Effector CD8-positive, alpha-beta T cell (primary cell): ENCODE data around the gene EFR3B.
"Not testable (repeated sequence)": the region's sequence is repeated elsewhere in the genome, so short reads cannot be mapped to it uniquely, and the experiment has no call there.

ENCODE experiments used
- DNase-seq: peaks from one replicate; lab custom pipeline; 2025; lab: John Stamatoyannopoulos, UW

The EFR3B gene

GRCh38 chr2:25150993-25151392 is 109.1 kb downstream of the EFR3B start:
- not testable (repeated sequence) for DNase-seq

- no peak for DNase-seq
These were observed 109.8 kb downstream of the EFR3B start for GRCh38 chr2:25151718-25152117.

GRCh38 chr2:25155401-25155800 is 113.5 kb downstream of the EFR3B start:
- DNase-seq: no peak

- no peak for DNase-seq
These were observed 116.4 kb downstream of the EFR3B start for GRCh38 chr2:25158096-25158852.

GRCh38 chr2:25159949-25160348 is 118.1 kb downstream of the EFR3B start:
- DNase-seq: no peak

- DNase-seq: no peak
These were observed 118.5 kb downstream of the EFR3B start for GRCh38 chr2:25160376-25160775.

GRCh38 chr2:25161055-25161781 is 119.3 kb downstream of the EFR3B start:
- DNase-seq: peak; percentile 43

- DNase-seq: not testable (repeated sequence)
These were observed 120.2 kb downstream of the EFR3B start for GRCh38 chr2:25162061-25162460.

GRCh38 chr2:25164561-25164960 is 122.7 kb downstream of the EFR3B start:
- DNase-seq: no peak

GRCh38 chr2:25165992-25166875 is 124.4 kb downstream of the EFR3B start:
- no peak for DNase-seq

GRCh38 chr2:25168256-25169072 is 126.6 kb downstream of the EFR3B start, which contains the start of gene POMC:
POMC (minus strand) TSS chr2:25168580; CDS start chr2:25164772, 3,808 bp downstream.
- DNase-seq: no peak

- DNase-seq: no peak
These were observed 127.2 kb downstream of the EFR3B start for GRCh38 chr2:25169073-25169470.

GRCh38 chr2:25170888-25171287 is 129.0 kb downstream of the EFR3B start:
- DNase-seq: no peak

- DNase-seq: no peak
These were observed 131.8 kb downstream of the EFR3B start for GRCh38 chr2:25173719-25174118.

- DNase-seq: no peak
These were observed 132.5 kb downstream of the EFR3B start for GRCh38 chr2:25174192-25174861.

- DNase-seq: no peak
These were observed 134.3 kb downstream of the EFR3B start for GRCh38 chr2:25176138-25176537.

- no peak for DNase-seq
These were observed 134.8 kb downstream of the EFR3B start for GRCh38 chr2:25176541-25177181.

GRCh38 chr2:25177211-25177611 is 135.3 kb downstream of the EFR3B start:
- no peak for DNase-seq

- DNase-seq: no peak
These were observed 137.1 kb downstream of the EFR3B start for GRCh38 chr2:25178976-25179375.

- DNase-seq: no peak
These were observed 142.4 kb downstream of the EFR3B start for GRCh38 chr2:25184254-25184653.
